Stomach (tissue), 9 donors: Measurements from ENCODE around the gene BPIFB6. TPM values are rescaled to one million over a fixed set of nuclear protein-coding genes. Genes with fewer than 3 reads are reported as not detected.

Source experiments
- DNase-seq, 2 donors: peaks; one replicate each; pipeline versions ENCODE4 v3.0.0 to v3.0.0-alpha.2; 2013 to 2019
- H3K27ac ChIP-seq, 5 donors: fragments of 200-600 bp in 4 of 5; sonication (generic) in 4 of 5; one replicate each; pipeline ENCODE4 v1.5.1; 2013 to 2019; ENCODE audit warnings: mild to moderate bottlenecking in 1 of 5, moderate library complexity in 1 of 5
- H3K27me3 ChIP-seq, 3 donors: fragments of 200-600 bp; sonication (generic); one replicate each; pipeline ENCODE4 v1.5.1; 2017 to 2019; ENCODE audit warnings: mixed run types in 1 of 3
- H3K36me3 ChIP-seq, 4 donors: fragments of 200-600 bp; sonication (generic); 1 replicate in 3 of 4; 2 replicates in 1 of 4; pipeline ENCODE4 v1.5.1; 2016 to 2019
- H3K4me1 ChIP-seq, 4 donors: fragments of 200-600 bp; sonication (generic); one replicate each; pipeline ENCODE4 v1.5.1; 2016 to 2019
- H3K4me3 ChIP-seq, 4 donors: fragments of 200-600 bp; sonication (generic) in 3 of 4; one replicate each; pipeline ENCODE4 v1.5.1; 2016 to 2019; ENCODE audit warnings: mild to moderate bottlenecking in 1 of 4
- H3K9me3 ChIP-seq, 4 donors: fragments of 200-600 bp; sonication (generic); one replicate each; pipeline ENCODE4 v1.5.1; 2016 to 2019
- CTCF ChIP-seq, 7 experiments: fragments of 450-650 bp in 4 of 7; fragments of 200-600 bp in 3 of 7; sonication (generic) in 3 of 7; IDR thresholded peaks; one replicate each; pipeline ENCODE4 v1.5.1; 2016 to 2019; ENCODE audit warnings: antibody characterized with exemption in 7 of 7, control low read depth in 2 of 7, mild to moderate bottlenecking in 1 of 7
- EP300 ChIP-seq: sonication (generic); formaldehyde crosslinking; IDR thresholded peaks from one replicate; pipeline ENCODE4 v1.6.1; 2017; ENCODE audit warnings: antibody characterized with exemption
- POLR2A ChIP-seq, 4 donors: fragments of 450-650 bp; IDR thresholded peaks; one replicate each; pipeline ENCODE4 v1.6.1; 2016; ENCODE audit warnings: antibody characterized with exemption in 4 of 4, control low read depth in 2 of 4, mild to moderate bottlenecking in 1 of 4, moderate library complexity in 1 of 4
- POLR2AphosphoS5 ChIP-seq, 3 donors: sonication (generic); formaldehyde crosslinking; IDR thresholded peaks; one replicate each; pipeline ENCODE4 v1.6.1; 2016; ENCODE audit warnings: antibody characterized with exemption in 3 of 3
- WGBS, 5 donors: extraction: QIAGEN DNeasy Blood & Tissue Kit in 3 of 5; methylation state at CpG; one replicate each; pipeline versions ENCODE4 v1.1.5 to v1.1.7; 2013 to 2018; 5-methylcytosine and 5-hydroxymethylcytosine counted together
- intact Hi-C: fragments of 100-400 bp; cut with DNase I; formaldehyde crosslinking; loops from one replicate; pipeline ENCODE4 v1.15.1; 2023; ENCODE audit warnings: low total_unique reads
- polyA plus RNA-seq, 3 donors: library from polyadenylated mRNA; stranded (reverse); fragments of 200-250 nt; gene quantifications; one replicate each; pipeline ENCODE4 v1.2.3, GENCODE V29; 2013
- total RNA-seq, 5 donors: library from RNA; depleted of rRNA; stranded (reverse); fragments of >200 nt; gene quantifications; one replicate each; pipeline versions ENCODE4 v1.1.0 to v1.2.3, GENCODE V29; 2014 to 2016
- donor health status: healthy with polysubstance abuse.
- donor health status: Bipolar disorder and iron deficiency.
- donor health status: healthy.

Gene BPIFB6
- total and polyA plus RNA-seq, 8 donors: not detected

- intact Hi-C loops: no loop called here
- no peaks in the 10 kb centered on the region for H3K36me3 ChIP-seq
- H3K27me3 ChIP-seq: peaks cover 0 to 18% (median 0%) of the 10 kb centered on the region in 3 donors
- no peak overlapping the region for H3K27ac ChIP-seq
- WGBS, 5 donors: 49 to 79% (median 66%) methylated on average over 4 of the region's 4 CpGs
- TF ChIP-seq POLR2AphosphoS5 (IDR thresholded peaks at IDR 0.05) (no peak), CTCF (IDR thresholded peaks at IDR 0.05) (no peak), EP300 (no peak), POLR2A (IDR thresholded peaks at IDR 0.05) (no peak)
- no peak overlapping the region for H3K4me3 ChIP-seq
- H3K9me3 ChIP-seq: peaks cover 0 to 3% (median 3%) of the 10 kb centered on the region in 4 donors
- H3K4me1 ChIP-seq: no peaks in the 10 kb centered on the region
- no peak for DNase-seq
Measured at GRCh38 chr20:33051333-33051732, 19.9 kb downstream of the BPIFB6 start.

DNA sequence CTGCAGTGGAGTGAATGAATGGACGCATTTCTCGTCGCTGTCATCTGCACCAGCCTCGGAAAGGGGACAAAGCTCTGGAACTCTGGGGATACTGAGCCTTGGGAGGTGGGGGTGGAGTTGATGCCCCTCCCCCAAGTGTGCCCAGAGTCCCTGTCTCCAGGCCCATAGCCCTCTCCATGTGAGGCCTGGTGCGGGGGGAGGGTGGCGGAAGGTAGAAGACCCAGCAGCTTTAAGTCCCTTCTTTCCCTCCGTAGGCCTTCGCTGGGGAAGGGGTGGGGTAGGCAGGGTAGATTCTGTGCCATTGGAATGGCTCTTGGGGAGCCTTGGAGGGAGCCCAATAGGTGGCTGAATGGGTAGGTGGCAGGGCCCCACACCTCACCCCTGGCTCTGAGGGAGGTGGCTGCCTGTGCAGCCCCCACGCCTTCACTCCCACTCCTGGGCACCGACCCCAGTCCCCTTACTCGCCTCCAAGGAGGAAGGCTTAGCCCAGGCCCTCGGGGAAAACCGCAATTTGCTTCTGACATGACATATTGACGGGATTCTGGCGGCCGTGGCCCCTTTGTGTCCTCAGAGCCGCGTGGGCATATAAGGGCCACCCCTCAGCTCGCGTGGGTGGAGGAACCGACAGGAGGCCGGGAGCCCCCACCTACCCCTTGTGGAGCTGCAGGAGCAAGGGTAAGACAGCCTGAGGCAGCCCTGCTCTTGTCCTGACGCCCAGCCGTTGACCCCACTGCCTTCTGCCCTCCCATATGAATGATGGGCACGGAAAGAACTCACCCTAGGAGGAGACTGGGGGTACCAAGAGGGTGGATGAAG is 22.1 kb downstream of the BPIFB6 start, which contains the start of gene BPIFB3:
Gene BPIFB3, plus strand, starts transcription at position 613 of the 816 bp plus-strand sequence. CDS start 1,533 bp downstream, outside the sequence.
- no peaks in the 10 kb centered on the region for H3K9me3 ChIP-seq
- no peak for TF ChIP-seq POLR2A (IDR thresholded peaks at IDR 0.05)
- no peak for TF ChIP-seq EP300
- no peak for TF ChIP-seq POLR2AphosphoS5 (IDR thresholded peaks at IDR 0.05)
- no peak for TF ChIP-seq CTCF (IDR thresholded peaks at IDR 0.05)
- intact Hi-C loops: no loop called here
- no peaks in the 10 kb centered on the region for H3K4me1 ChIP-seq
- no peak within 1 kb of the TSS for H3K27ac ChIP-seq
- no peaks in the 10 kb centered on the region for H3K36me3 ChIP-seq
- 72 to 84% (median 77%) methylated on average over 11 to 25 of the region's 25 CpGs for WGBS, 5 donors
- no peak for DNase-seq
- H3K4me3 ChIP-seq: no peak within 1 kb of the TSS
- H3K27me3 ChIP-seq: peaks cover 0 to 18% (median 0%) of the 10 kb centered on the region in 3 donors

DNA sequence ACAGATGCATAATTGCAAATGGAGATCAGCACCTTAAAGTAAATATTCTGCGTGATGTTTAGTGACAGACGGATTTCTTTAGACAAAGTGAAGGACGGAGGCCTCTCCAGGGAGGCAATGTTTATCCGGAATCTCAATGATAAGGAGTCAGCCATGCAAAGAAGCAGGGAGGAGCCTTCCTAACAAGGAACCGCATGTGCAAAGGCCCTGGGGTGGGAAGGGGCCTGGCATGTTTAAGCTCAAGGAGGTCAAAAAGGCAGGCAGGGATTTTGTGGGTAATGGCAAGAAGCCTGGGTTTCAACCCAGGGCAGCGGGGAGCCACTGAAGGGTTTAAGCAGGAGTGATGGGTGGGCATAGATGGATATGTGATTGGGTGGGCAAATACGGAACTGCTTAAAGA is 22.9 kb downstream of the BPIFB6 start:
- H3K4me1 ChIP-seq: no peaks in the 10 kb centered on the region
- no peak overlapping the region for H3K27ac ChIP-seq
- TF ChIP-seq CTCF (IDR thresholded peaks at IDR 0.05) (no peak), EP300 (no peak), POLR2A (IDR thresholded peaks at IDR 0.05) (no peak), POLR2AphosphoS5 (IDR thresholded peaks at IDR 0.05) (no peak)
- intact Hi-C loops: no loop called here
- no peaks in the 10 kb centered on the region for H3K9me3 ChIP-seq
- 61 to 74% (median 64%) methylated on average over 7 of the region's 7 CpGs for WGBS, 5 donors
- no peak for DNase-seq
- no peak overlapping the region for H3K4me3 ChIP-seq
- H3K36me3 ChIP-seq: no peaks in the 10 kb centered on the region
- H3K27me3 ChIP-seq: peaks cover 0 to 18% (median 0%) of the 10 kb centered on the region in 3 donors

GRCh38 chr20:33054791-33055190 is 23.3 kb downstream of the BPIFB6 start:
- Histone ChIP-seq H3K36me3 (no peaks in the 10 kb centered on the region), H3K9me3 (no peaks in the 10 kb centered on the region), H3K4me1 (no peaks in the 10 kb centered on the region), H3K27me3 (peaks cover 0 to 18% (median 0%) of the 10 kb centered on the region in 3 donors), H3K27ac (no peak overlapping the region), H3K4me3 (no peak overlapping the region)
- DNase-seq: no peak
- no peak for TF ChIP-seq EP300
- 76 to 88% (median 77%) methylated on average over 2 of the region's 2 CpGs for WGBS, 5 donors
- intact Hi-C loops: no loop called here

DNA sequence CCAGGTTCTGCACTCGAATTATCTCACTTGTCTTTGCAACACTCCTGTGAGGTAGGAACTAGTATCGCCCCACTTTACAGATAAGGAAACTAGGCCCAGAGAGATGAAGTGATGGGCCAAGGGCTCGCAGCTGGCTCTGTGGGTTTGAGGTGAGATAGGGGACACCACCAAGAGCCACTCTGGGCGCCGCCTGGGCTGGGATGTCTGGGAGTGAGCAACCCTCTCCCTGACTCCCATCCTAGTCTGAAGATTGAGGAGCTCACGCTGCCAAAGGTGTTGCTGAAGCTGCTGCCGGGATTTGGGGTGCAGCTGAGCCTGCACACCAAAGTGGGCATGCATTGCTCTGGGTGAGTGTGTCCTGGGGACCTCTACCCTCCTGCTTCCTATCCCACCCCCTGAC is 27.7 kb downstream of the BPIFB6 start:
- intact Hi-C loops: no loop called here
- Histone ChIP-seq H3K4me3 (no peak overlapping the region), H3K27me3 (peaks cover 0 to 10% (median 0%) of the 10 kb centered on the region in 3 donors), H3K4me1 (no peaks in the 10 kb centered on the region), H3K36me3 (no peaks in the 10 kb centered on the region), H3K9me3 (no peaks in the 10 kb centered on the region), H3K27ac (no peak overlapping the region)
- no peak for DNase-seq
- TF ChIP-seq POLR2A (IDR thresholded peaks at IDR 0.05) (no peak), EP300 (no peak), CTCF (IDR thresholded peaks at IDR 0.05) (no peak), POLR2AphosphoS5 (IDR thresholded peaks at IDR 0.05) (no peak)
- WGBS, 5 donors: 66 to 85% (median 76%) methylated on average over 7 of the region's 7 CpGs
